Mesenchymal stem cell (in vitro differentiated cells and primary cell): ENCODE data around the gene CD2AP.
A peak's percentile ranks its signal among the peaks of the same experiment; 100 is the strongest.

Source experiments
- DNase-seq: peaks from one replicate; pipeline ENCODE4 v3.0.0-alpha.2; 2013
- H2AFZ ChIP-seq: one replicate; pipeline ENCODE4 v1.6.1; 2013; ENCODE audit warnings: low read depth, mild to moderate bottlenecking, control low read depth, inconsistent platforms, low read length, moderate library complexity
- H2AK5ac ChIP-seq: 2 replicates; pipeline ENCODE4 v1.6.1; 2013; ENCODE audit warnings: low read length, moderate library complexity, mild to moderate bottlenecking, inconsistent platforms; ENCODE audit not compliant: severe bottlenecking
- H2BK120ac ChIP-seq: one replicate; pipeline ENCODE4 v1.6.1; 2013; ENCODE audit warnings: low read depth, mild to moderate bottlenecking, inconsistent platforms, low read length, moderate library complexity
- H2BK12ac ChIP-seq, 2 experiments: one replicate each; pipeline ENCODE4 v1.6.1; 2013; ENCODE audit warnings: inconsistent platforms in 2 of 2, low read length in 2 of 2, mild to moderate bottlenecking in 2 of 2, moderate library complexity in 2 of 2, control low read depth in 1 of 2
- H2BK15ac ChIP-seq: one replicate; pipeline ENCODE4 v1.6.1; 2013; ENCODE audit warnings: mild to moderate bottlenecking, low read depth, inconsistent platforms; ENCODE audit not compliant: poor library complexity, severe bottlenecking
- H2BK5ac ChIP-seq: 2 replicates; pipeline ENCODE4 v1.6.1; 2013; ENCODE audit warnings: low read depth, mild to moderate bottlenecking, low read length, control low read depth, inconsistent platforms; ENCODE audit not compliant: poor library complexity, severe bottlenecking
- H3K14ac ChIP-seq, 2 experiments: one replicate each; pipeline ENCODE4 v1.6.1; 2013; ENCODE audit warnings: inconsistent platforms in 2 of 2, low read length in 2 of 2, control low read depth in 1 of 2, mild to moderate bottlenecking in 1 of 2, moderate library complexity in 1 of 2
- H3K18ac ChIP-seq, 2 experiments: one replicate each; pipeline ENCODE4 v1.6.1; 2013; ENCODE audit warnings: inconsistent platforms in 2 of 2, low read length in 2 of 2, control low read depth in 1 of 2, low read depth in 1 of 2, mild to moderate bottlenecking in 1 of 2
- H3K23ac ChIP-seq, 2 experiments: one replicate each; pipeline ENCODE4 v1.6.1; 2013; ENCODE audit warnings: inconsistent platforms in 2 of 2, low read length in 2 of 2, mild to moderate bottlenecking in 2 of 2, moderate library complexity in 2 of 2, control low read depth in 1 of 2
- H3K27ac ChIP-seq: 2 replicates; pipeline ENCODE4 v1.5.1; 2013; ENCODE audit warnings: mild to moderate bottlenecking, moderate library complexity, low read length, control low read depth, inconsistent platforms; ENCODE audit not compliant: poor library complexity, severe bottlenecking
- H3K27me3 ChIP-seq, 2 experiments: 2 replicates each; pipeline versions ENCODE4 v1.6.1 to v1.7.0; 2013; ENCODE audit warnings: low read length in 2 of 2, mild to moderate bottlenecking in 2 of 2, moderate library complexity in 2 of 2, control low read depth in 1 of 2, inconsistent platforms in 1 of 2; ENCODE audit not compliant: control insufficient read depth in 1 of 2, insufficient read depth in 1 of 2
- H3K36me3 ChIP-seq, 2 experiments: 2 replicates each; pipeline versions ENCODE4 v1.6.1 to v1.7.0; 2013; ENCODE audit warnings: low read length in 2 of 2, control low read depth in 1 of 2, inconsistent platforms in 1 of 2, low read depth in 1 of 2, mild to moderate bottlenecking in 1 of 2; ENCODE audit not compliant: insufficient read depth in 2 of 2, control insufficient read depth in 1 of 2
- H3K4ac ChIP-seq, 2 experiments: one replicate each; pipeline ENCODE4 v1.6.1; 2013; ENCODE audit warnings: inconsistent platforms in 2 of 2, low read length in 2 of 2, mild to moderate bottlenecking in 2 of 2, moderate library complexity in 2 of 2, control low read depth in 1 of 2, low read depth in 1 of 2
- H3K4me1 ChIP-seq: 2 replicates; pipeline ENCODE4 v1.6.1; 2013; ENCODE audit warnings: low read depth, low read length, control low read depth; ENCODE audit not compliant: control insufficient read depth, insufficient read depth
- H3K4me2 ChIP-seq: 2 replicates; pipeline ENCODE4 v1.6.1; 2013; ENCODE audit warnings: low read length, mild to moderate bottlenecking, inconsistent platforms; ENCODE audit not compliant: poor library complexity, severe bottlenecking
- H3K4me3 ChIP-seq, 2 experiments: 2 replicates each; pipeline versions ENCODE4 v1.5.1 to v1.7.0; 2013; ENCODE audit warnings: low read length in 2 of 2, mild to moderate bottlenecking in 2 of 2, control low read depth in 1 of 2, low read depth in 1 of 2; ENCODE audit not compliant: insufficient read depth in 1 of 2
- H3K79me1 ChIP-seq: replicated peaks from 2 replicates; pipeline ENCODE4 v1.6.1; 2013; ENCODE audit warnings: mild to moderate bottlenecking, control low read depth, low read length, inconsistent platforms; ENCODE audit not compliant: poor library complexity, severe bottlenecking
- H3K9ac ChIP-seq: 2 replicates; pipeline ENCODE4 v1.7.0; 2013; ENCODE audit warnings: mild to moderate bottlenecking, low read length, moderate library complexity
- H3K9me3 ChIP-seq: 2 replicates; pipeline ENCODE4 v1.7.0; 2013; ENCODE audit warnings: mild to moderate bottlenecking, low read length; ENCODE audit not compliant: control insufficient read depth
- H4K8ac ChIP-seq: one replicate; pipeline ENCODE4 v1.6.1; 2013; ENCODE audit warnings: inconsistent platforms, mild to moderate bottlenecking, low read length, moderate library complexity
- H4K91ac ChIP-seq: one replicate; pipeline ENCODE4 v1.6.1; 2013; ENCODE audit warnings: mild to moderate bottlenecking, low read length, inconsistent platforms
- WGBS: methylation state at CpG from one replicate; pipeline ENCODE4 v1.1.7; 2013; ENCODE audit warnings: mixed read lengths; 5-methylcytosine and 5-hydroxymethylcytosine counted together

Gene CD2AP

DNA sequence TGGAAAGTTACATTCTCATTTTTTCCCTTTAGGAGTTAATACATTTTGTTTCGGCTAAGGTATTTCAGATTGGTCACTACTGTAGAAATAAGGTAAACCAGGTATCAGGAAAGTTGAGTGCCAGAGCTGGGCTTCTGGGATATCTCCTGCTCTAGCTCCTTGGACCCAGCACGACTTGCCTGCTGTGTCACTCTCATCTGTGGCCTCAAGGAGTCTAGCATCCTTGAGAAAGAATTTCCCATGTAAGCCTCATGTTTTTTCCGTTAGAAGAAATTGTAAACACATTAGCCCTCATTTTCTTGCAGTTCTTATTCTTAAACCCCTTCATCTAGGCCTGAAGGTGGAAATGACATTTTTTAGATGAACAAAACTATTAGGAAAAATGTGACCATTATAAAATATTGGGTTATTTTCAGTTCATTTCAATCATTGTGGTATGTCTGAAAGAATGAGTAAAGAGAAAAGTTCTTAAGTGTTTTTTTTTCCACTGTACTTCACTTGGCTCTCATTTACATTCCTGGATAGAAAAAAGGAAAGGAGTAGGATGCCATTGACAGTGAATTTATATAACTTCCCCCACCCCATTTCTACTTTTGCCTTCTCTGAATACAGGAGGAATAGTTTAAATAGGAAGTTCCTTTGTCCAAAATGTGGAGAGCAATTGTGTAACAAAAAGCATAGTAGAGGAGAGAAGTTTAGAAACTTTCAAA lies 46.7 kb downstream of the CD2AP start:
- 53% methylated on average over 2 of the region's 3 CpGs for WGBS
- H3K9me3 ChIP-seq: no peaks in the 10 kb centered on the region
- no peak overlapping the region for H2AFZ ChIP-seq

GRCh38 chr6:47525330-47526057 lies 47.9 kb downstream of the CD2AP start:
- Histone ChIP-seq H3K4ac (no peak overlapping the region), H3K23ac (no peak overlapping the region), H4K8ac (no peak overlapping the region), H3K4me2 (no peak overlapping the region), H2BK120ac (no peak overlapping the region), H3K4me3 (no peak overlapping the region), H2AK5ac (no peak overlapping the region), H3K18ac (no peak overlapping the region), H4K91ac (no peak overlapping the region), H2BK12ac (no peak overlapping the region), H2BK5ac (no peak overlapping the region), H3K9me3 (no peaks in the 10 kb centered on the region), H3K79me1 (peaks cover 7% of the 10 kb centered on the region), H3K9ac (no peak overlapping the region), H3K4me1 (no peaks in the 10 kb centered on the region), H3K27ac (no peak overlapping the region), H3K14ac (no peak overlapping the region), H3K36me3 (peaks cover 0 to 10% of the 10 kb centered on the region in 2 experiments), H3K27me3 (no peaks in the 10 kb centered on the region), H2AFZ (no peak overlapping the region), H2BK15ac (no peak overlapping the region)
- WGBS: 100% methylated on average over 1 of the region's 2 CpGs
- no peak for DNase-seq

More for the DNA sequence above, 46.7 kb downstream of the CD2AP start:
- Histone ChIP-seq H3K18ac (no peak overlapping the region), H3K27ac (no peak overlapping the region), H2BK12ac (no peak overlapping the region), H2BK120ac (no peak overlapping the region), H3K36me3 (peaks cover 0 to 10% of the 10 kb centered on the region in 2 experiments), H3K27me3 (no peaks in the 10 kb centered on the region), H2BK5ac (no peak overlapping the region), H2BK15ac (no peak overlapping the region), H3K4me2 (no peak overlapping the region), H3K79me1 (peaks cover 11% of the 10 kb centered on the region), H3K23ac (no peak overlapping the region), H2AK5ac (no peak overlapping the region), H3K4me3 (no peak overlapping the region), H4K8ac (no peak overlapping the region), H3K14ac (no peak overlapping the region), H3K4me1 (no peaks in the 10 kb centered on the region), H3K9ac (no peak overlapping the region), H3K4ac (no peak overlapping the region), H4K91ac (no peak overlapping the region)
- peak; percentile 50 for DNase-seq

- Histone ChIP-seq H2BK12ac (no peak overlapping the region), H3K9ac (no peak overlapping the region), H3K23ac (no peak overlapping the region), H3K9me3 (no peaks in the 10 kb centered on the region), H3K79me1 (peaks cover 9% of the 10 kb centered on the region), H2BK120ac (no peak overlapping the region), H4K91ac (no peak overlapping the region), H2BK15ac (no peak overlapping the region), H3K27me3 (no peaks in the 10 kb centered on the region), H3K4me2 (no peak overlapping the region), H3K14ac (no peak overlapping the region), H4K8ac (no peak overlapping the region), H3K4ac (no peak overlapping the region), H2AFZ (no peak overlapping the region), H3K18ac (no peak overlapping the region), H3K4me3 (no peak overlapping the region), H3K4me1 (no peaks in the 10 kb centered on the region), H2BK5ac (no peak overlapping the region), H2AK5ac (no peak overlapping the region), H3K36me3 (peaks cover 0 to 10% of the 10 kb centered on the region in 2 experiments), H3K27ac (no peak overlapping the region)
- no peak for DNase-seq
Observed at GRCh38 chr6:47527274-47527673, 49.7 kb downstream of the CD2AP start.

DNA sequence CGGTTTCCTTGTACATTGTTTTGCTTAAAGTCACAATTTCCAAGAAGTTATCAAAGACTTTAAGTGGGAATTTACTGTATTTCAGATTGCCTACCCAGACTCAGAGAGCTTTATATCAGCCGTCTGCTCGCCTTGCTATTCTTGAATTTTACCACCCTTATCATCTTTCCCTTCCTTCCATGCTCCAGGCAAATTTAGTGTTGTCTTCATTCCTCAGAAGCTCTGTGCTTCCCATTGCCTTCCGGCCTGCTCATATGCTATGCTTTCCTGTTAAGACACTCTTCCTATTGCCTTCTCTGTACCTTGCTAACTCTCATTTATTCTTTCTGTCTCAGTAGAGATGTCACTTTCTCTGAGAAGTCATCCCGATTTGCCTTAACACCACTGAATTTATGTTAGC lies 52.1 kb downstream of the CD2AP start:
- WGBS: 90% methylated on average over 4 of the region's 5 CpGs
- no peaks in the 10 kb centered on the region for H3K27me3 ChIP-seq

More for the DNA sequence above, 52.1 kb downstream of the CD2AP start:
- no peaks in the 10 kb centered on the region for H3K9me3 ChIP-seq
- no peak overlapping the region for H2BK12ac ChIP-seq
- H3K4me2 ChIP-seq: no peak overlapping the region
- no peak overlapping the region for H3K23ac ChIP-seq
- H3K79me1 ChIP-seq: peaks cover 14% of the 10 kb centered on the region
- H3K4me3 ChIP-seq: no peak overlapping the region
- H2BK5ac ChIP-seq: no peak overlapping the region
- H2AK5ac ChIP-seq: no peak overlapping the region
- H4K91ac ChIP-seq: no peak overlapping the region
- no peak for DNase-seq
- peaks cover 1 to 24% of the 10 kb centered on the region in 2 experiments for H3K36me3 ChIP-seq
- H2BK120ac ChIP-seq: no peak overlapping the region
- H2AFZ ChIP-seq: no peak overlapping the region
- H3K18ac ChIP-seq: no peak overlapping the region
- H4K8ac ChIP-seq: no peak overlapping the region
- no peak overlapping the region for H3K27ac ChIP-seq
- H3K4me1 ChIP-seq: peaks cover 1% of the 10 kb centered on the region
- H3K14ac ChIP-seq: no peak overlapping the region
- no peak overlapping the region for H3K4ac ChIP-seq
- H2BK15ac ChIP-seq: no peak overlapping the region
- H3K9ac ChIP-seq: no peak overlapping the region
